Measurements from ENCODE around the gene MCUB.
"Not testable (repeated sequence)": the region's sequence is repeated elsewhere in the genome, so short reads cannot be mapped to it uniquely, and the experiment has no call there.

The MCUB gene

DNA sequence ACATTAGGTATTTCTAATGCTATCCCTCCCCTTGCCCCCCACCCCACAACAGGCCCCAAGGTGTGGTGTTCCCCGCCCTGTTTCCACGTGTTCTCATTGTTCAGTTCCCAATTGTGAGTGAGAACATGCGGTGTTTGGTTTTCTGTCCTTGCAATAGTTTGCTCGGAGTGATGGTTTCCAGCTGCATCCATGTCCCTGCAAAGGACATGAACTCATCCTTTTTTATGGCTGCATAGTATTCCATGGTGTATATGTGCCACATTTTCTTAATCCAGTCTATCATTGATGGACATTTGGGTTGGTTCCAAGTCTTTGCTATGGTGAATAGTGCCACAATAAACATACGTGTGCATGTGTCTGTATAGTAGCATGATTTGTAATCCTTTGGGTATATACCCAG, 20.0 kb downstream of the MCUB start:
- DNase-seq (ENCODE audit: low read depth in 3 of 3), result not testable (repeated sequence)

DNA sequence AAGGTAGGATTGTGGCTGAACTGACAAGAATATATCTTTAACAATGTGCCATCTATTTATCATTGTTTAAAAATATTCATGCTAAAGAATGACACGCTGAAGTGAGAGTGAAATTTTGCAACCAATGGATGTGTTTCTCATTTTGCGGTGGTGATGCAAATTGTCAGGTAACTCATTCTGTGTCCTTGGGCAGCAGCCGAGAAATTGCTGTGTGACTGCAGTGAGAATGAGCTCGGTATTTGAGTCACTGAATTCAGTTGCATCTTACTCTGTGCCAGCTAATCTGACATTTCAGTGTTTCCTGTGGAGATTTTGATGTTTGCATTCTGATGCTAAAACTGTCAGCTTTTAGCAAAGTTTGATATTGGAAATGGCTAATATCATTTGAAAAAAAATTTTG, 28.1 kb downstream of the MCUB start:
- peak; percentile 25 to 63 (median 53) for DNase-seq (ENCODE audit: low read depth in 3 of 3)

DNA sequence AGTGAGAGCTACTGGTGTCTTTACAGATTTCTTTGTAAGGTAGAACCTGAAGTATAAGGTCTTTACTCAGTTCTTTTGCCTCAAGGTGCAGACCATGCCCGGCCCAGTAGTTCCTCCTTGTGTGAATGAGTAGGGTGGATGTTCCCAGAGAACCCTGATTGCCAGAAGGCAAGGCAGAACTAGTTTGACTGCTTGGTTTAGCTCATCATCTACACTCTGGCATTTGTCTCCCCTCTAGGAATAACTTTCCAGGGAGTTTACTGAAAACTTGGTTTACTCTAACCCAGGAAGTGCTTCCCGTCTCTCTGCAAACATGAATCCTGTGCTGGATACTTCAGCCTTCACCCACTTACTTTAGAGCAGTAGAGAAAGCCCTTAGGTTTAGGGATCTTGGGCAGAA, 29.1 kb downstream of the MCUB start:
- no peak for DNase-seq (ENCODE audit: low read depth in 3 of 3)

DNA sequence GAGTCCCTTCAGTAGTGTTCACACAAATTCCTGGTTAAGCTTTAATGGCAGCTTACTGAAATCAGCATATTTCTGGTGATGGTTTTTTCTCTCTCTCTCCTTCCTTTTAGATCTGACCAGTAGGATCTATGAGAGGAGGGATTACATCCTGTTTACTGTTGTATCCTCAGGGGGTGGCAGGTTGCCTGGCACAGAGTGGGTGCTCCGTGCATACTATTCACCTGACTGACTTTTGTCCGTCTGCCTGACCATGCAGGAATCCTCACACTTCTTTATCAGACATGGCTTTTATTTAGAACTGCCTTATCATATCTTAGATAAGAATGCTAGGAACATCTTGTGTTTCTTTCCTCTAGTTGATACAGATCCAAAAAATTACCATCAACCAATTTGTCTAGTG, 29.6 kb downstream of the MCUB start:
- DNase-seq (ENCODE audit: low read depth in 3 of 3), result no peak

DNA sequence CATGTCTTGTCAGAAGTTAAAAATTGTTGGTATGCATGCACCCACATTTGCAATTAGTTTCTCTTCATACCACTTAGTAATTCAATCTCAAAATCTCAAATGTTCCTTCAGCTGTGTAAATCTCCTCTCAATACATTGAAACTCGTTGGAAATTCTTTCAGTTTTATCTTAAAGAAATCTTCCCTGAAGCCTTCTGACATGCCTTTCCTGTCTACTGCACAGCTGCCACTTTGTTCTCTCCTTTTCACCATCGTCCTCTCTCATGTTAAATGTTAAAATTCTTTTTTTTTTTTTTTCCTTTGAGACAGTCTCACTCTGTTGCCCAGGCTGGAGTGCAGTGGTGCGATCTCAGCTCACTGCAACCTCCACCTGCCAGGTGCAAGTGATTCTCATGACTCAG, 30.9 kb downstream of the MCUB start:
- DNase-seq (ENCODE audit: low read depth in 3 of 3), result no peak

DNA sequence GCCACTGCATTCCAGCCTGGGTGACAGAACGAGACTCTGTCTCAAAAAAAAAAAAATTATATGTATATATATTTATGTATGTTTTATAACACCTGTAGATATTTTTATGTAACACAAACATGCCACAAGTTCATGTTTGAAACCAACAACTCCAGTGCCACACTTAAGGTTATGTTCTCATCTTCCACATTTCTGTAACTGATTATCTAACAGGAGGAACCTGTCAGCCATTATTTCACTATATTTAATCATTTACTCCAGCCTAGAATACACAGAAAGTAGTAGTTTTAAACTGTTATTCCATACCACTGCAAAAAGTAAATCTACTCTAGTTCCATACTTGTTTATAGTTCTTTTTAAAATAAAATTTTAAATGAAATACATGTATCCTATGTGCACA, 32.3 kb downstream of the MCUB start:
- no peak for DNase-seq (ENCODE audit: low read depth in 3 of 3)

DNA sequence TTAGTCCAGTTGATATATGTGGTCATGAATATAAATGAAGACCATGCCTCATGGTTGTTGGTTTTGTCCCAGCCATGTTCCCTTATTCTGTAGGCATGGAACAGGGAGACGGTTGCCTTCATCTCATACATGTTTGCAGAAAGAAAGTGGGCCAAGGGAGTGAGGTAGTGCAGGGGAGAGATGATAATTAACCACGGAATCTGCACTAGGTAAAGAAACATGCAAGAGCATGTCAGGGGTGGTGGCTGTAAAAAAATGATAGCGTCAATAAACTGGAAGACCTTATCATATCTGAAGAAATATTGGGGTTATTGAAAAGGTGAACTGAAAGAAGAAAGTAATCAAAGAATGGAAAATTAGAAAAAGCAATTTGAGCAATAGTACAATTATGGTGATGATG, 35.1 kb downstream of the MCUB start:
- DNase-seq (ENCODE audit: low read depth in 3 of 3), result not testable (repeated sequence)

DNA sequence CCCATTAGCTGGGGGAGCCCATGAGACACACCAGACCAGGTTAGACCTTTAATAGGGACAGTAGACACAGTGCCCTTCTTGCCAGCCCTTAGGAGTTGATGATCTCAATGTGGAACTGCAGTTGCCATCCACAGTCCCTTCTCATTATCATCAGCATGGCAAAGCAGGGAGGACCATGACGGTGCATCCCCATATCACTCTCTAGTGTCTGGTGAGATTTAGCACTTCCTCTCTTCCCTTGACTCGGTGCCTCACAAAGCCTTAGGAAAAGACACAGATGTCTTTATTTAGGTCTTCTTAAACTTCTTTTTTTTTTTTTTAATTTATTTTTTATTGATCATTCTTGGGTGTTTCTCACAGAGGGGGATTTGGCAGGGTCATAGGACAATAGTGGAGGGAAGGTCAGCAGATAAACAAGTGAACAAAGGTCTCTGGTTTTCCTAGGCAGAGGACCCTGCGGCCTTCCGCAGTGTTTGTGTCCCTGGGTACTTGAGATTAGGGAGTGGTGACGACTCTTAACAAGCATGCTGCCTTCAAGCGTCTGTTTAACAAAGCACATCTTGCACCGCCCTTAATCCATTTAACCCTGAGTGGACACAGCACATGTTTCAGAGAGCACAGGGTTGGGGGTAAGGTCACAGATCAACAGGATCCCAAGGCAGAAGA, 36.5 kb downstream of the MCUB start:
- not testable (repeated sequence) for DNase-seq (ENCODE audit: low read depth in 3 of 3)

DNA sequence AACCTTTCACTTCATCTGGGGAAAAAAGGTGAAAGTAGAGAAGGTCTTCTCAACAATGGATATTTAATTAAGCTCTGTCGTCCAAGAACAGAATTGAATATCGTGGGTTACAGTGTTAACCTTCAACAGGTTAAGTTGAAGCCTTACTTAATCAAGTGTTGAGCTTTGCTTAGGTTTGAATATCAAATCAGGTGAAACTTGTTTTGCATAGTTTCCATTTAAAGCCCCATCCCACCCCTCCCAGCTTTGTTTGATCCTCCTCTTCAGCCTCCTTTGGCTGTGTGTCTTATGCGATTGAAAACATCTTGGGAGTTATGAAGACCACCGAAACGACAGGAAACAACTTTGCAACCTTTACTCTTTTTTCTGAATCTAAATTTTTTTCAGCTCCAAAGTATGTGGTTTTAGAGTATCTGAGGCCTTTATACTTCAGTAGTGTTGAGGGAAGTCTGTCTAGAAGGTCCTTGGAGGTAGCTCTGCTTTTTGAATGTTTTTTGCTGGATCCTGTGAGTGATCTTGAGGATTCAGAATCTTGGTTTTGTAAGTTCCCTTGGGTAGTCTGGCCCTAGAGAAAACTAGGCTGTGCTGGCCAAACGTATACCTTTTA, 39.1 kb downstream of the MCUB start:
- no peak for DNase-seq (ENCODE audit: low read depth in 3 of 3)

DNA sequence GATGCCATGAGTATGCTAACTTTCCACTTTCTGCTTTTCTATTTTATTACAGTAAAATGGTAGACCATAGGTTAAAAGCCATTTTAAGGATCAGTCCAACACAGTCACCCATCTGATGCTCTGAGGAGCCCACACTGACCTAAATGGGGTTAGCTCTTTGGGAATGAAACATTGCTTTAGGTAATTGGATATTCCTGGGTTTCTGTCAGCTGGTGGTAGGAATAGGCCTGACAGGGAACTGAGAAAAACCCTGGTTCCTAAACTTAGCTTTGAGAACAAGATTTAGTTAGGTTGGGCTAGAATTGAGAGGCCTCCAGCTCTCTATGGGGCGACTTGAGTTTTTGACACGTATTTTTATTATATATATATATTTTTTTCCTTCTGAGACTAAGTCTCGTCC, 40.4 kb downstream of the MCUB start:
- no peak for DNase-seq (ENCODE audit: low read depth in 3 of 3)

DNA sequence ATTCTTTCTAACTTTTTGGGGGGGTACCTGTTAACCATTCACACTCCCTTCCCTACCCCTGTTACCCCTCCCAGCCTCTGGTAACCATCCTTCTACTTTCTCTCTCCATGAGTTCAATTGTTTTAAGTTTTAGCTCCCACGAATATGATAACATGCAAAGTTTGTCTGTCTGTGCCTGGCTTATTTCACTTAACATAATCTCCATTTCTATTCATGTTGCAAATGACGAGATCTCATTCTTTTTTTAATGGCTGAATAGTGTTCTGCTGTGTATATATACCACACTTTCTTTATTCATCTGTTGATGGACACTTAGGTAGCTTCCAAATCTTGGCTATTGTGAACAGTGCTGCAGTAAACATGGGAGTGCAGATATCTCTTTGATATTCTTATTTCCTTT, 41.3 kb downstream of the MCUB start:
- no peak for DNase-seq (ENCODE audit: low read depth in 3 of 3)

DNA sequence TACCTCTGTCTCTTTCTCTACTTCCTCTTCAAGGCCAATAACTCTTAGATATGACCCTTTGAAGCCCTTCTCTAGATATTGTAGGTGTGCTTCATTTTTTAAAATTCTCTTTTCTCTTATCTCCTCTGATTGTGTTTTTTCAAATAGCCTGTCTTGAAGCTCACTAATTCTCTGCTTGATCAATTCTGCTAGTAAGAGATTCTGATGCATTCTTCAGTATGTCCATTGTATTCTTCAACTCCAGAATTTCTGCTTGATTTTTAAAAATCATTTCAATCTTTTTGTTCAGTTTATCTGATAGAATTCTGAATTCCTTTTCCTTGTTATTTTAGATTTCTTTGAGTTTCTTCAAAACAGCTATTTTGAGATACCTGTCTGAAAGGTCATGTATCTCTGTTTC, 47.9 kb downstream of the MCUB start:
- DNase-seq (ENCODE audit: low read depth in 3 of 3), result no peak

DNA sequence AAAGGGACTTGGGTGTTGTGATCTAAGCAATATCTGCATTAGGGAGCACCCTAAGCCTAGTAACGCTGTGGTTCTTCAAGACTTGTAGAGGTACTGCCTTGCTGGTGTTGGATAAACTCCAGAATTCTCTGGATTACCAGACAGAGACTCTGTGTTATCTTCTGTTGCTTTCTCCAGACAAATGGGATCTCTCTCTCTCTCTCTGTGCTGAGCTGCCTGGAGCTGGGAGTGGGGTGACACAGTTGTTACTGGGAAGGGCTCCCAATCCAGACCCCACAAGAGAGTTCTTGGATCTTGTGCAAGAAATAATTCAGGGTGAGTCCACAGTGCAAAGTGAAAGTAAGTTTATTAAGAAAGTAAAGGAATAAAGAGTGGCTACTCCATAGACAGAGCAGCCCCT, 48.8 kb downstream of the MCUB start:
- DNase-seq (ENCODE audit: low read depth in 3 of 3), result no peak

DNA sequence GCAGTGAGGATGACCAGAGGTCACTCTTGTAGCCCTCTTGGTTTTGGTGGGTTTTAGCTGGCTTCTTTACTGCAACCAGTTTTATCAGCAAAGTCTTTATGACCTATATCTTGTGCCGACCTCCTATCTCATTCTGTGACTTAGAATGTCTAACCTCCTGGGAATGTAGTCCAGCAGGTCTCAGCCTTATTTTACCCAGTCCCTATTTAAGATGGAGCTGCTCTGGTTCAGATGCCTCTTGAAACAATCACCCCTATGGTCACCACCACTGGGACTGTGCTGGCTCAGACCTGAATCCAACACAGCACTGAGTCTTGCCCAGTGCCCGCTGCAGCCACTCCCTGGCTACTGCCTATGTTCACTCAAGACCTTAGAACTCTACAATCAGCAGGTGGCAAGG, 49.4 kb downstream of the MCUB start:
- DNase-seq (ENCODE audit: low read depth in 3 of 3), result no peak

DNA sequence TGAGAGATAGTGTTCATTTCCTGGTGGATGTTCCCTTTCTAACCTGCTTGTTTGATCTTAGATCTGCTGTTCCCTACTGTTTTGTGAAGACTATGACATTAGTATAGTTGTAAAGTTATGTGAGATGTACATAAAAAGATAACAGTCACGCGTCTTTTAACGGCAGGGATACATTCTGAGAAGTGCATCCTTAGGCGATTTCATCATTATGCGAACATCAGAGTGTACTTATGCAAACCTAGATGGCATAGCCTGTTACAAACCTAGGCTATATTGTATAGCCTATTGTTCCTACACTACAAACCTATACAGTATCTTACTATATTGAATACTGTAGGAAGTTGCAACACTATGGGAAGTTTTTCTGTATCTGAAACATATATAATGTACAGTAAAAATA, 50.4 kb downstream of the MCUB start:
- no peak for DNase-seq (ENCODE audit: low read depth in 3 of 3)

DNA sequence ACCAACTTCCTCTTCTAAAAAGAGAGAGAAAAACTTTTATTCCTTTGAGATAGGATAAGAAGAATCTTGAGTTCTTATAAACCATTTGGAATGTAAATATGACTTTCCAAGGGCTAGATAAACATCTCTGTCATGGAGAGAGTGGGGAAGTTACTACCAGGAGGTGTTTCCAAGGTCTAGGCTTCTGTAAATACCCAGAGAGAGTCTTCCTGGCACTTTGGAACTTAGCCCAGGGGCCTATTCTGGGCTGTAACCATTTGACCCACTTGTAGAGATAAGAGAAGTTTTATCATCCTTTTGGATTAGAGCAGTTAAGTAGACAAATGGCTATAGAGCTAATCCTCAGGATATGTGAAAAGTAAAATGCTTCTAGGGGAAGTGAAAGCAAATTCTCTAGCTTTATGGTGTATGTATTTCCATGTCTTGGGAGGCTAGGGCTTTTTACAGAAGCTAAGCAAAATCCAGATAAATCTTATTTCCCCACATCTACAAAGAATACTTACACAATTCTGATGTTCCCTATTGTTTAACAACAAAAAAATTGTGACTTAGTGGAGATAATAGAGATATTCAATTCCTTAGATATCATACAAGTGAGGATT, 51.1 kb downstream of the MCUB start:
- DNase-seq (ENCODE audit: low read depth in 3 of 3), result no peak

DNA sequence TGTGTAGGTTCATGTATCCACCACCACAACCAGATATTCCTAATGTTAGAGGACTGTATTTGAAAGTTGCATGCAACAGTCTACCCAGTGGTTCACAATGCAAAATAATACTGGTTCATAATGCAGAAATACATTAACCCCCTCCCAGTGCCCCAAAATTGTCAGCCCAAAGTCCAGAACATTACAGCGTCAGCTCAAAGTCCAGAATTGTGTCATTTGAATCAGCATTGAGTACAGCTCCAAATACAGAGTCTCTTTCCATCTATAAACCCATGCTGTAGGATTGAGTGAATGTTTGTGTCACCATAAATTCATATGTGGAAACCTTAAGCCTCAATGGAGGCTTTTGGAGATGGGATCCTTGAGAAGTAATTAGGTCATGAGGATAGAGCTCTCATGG, 54.0 kb downstream of the MCUB start:
- no peak for DNase-seq (ENCODE audit: low read depth in 3 of 3)

DNA sequence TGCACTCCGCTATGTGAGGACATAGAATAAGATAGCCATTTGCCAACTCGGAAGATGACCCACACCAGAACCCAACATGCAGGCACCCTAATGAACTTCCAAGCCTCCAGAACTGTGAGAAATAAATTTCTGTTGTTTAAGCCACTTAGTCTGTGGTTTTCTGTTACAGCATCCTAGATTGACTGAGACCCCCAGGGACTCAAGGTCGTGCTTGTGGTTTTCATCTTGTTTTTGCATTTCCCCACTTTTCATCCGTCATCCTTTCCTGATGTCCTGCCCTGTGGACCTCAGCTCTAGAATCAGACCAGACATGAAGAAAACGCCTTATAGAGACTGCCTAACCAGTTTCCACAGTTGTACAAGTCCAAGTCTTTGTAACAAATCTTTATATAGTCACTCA, 54.4 kb downstream of the MCUB start:
- DNase-seq (ENCODE audit: low read depth in 3 of 3), result no peak

DNA sequence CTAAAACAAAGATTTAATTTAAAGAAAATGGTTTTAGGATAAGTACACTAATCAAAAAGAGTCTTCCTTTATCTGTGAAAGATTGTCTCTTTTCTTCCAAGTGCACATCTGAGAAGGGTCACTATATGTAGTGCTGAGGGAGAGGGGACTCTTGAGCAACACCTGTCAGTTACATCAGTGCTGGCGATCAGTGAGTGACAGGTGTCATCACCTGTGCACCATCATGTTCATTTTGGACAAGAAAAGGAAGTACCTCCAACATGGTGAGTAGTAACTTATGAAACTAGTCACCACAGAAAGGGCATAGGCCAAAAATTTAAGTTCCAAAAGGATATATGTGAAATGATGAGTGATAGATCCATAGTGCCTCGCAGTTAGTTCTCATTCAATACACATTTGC, 55.7 kb downstream of the MCUB start:
- no peak for DNase-seq (ENCODE audit: low read depth in 3 of 3)

DNA sequence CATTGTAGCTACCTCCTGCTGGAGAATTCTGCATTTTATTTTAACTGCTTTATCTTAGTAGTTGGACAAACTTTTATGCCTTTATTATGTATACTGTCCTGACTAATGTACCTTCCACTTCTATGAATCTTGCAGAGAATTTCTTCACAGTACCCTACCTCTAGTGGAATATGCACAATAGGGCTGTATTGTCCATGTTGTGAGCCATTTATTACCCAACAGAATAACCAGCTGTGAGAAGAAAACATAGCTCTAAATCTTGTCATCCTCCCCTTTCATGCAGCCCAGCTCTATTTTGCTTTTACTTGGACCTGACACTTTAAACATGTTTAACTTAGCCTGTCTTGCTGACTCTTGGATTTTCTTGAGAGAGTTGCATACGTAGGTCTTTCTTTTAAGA, 56.2 kb downstream of the MCUB start:
- no peak for DNase-seq (ENCODE audit: low read depth in 3 of 3)

DNA sequence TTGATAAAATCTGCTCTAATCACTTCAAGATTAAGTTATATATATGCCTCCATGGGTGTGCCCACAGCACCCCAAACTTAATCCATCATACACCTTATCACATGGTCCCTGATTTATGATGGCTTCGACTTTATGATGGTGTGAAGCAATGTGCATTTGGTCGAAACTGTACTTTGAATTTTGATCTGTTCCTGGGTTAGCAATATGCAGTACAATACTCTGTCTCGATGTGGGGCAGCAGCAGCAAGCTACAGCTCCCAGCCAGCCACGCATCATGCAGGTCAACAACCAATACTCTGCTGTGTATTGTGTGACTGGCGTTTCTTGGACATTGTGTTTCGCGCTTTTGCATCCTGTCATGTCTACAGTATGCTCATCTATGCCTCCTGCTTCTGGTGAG, 62.6 kb downstream of the MCUB start:
- no peak for DNase-seq (ENCODE audit: low read depth in 3 of 3)

DNA sequence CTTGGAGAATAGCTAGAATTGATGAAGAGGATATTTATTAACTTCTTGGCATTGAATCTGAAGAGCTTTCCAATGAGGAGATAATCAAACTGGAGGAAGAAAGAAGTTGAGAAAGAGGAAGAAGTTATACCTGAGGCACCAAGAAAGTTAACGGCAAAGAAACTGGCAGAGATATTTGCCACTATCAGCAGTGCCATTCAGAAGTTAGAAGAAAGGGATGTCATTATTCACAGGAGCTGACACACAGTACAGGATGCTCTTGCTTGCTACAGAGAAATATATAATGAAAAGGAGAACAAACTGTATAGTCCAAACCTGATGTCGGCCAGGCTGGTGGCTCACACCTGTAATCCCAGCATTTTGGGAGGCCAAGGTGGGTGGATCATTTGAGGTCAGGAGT, 64.5 kb downstream of the MCUB start:
- DNase-seq (ENCODE audit: low read depth in 3 of 3), result no peak

DNA sequence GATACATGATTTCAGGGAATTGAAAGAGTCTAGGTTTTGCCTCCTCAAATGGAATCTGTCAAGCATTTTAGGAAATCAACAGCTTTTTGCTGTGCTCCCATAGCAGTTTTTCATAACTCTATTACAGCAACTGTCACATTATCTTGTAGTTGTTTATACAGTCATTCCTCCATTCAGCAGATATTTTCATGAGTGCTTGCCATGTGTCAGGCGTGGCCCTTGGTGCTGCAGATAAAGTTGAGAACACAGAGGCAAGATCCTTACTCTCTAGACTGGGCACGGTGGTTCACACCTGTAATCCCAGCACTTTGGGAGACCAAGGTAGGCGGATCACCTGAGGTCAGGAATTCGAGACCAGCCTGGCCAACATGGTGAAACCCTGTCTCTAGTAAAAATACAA, 67.3 kb downstream of the MCUB start:
- DNase-seq (ENCODE audit: low read depth in 3 of 3), result no peak

DNA sequence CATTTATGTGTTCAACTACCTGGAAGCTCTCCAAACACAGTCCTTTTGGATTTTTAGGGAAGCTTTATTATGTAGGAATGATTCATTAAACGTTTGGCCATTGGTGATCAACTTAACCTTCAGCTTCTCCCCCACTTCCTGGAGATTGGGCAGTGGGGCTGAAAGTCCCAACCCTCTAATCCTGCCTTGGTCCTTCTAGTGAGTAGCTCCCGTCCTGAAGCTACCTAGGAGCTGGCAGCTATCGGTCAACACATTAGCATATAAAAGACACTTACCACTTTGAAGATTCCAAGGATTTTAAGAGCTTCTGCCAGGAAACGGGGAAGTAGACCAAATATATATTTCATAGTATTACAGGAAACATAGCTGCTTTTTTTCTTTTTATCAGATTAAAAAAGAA, 69.7 kb downstream of the MCUB start:
- no peak for DNase-seq (ENCODE audit: low read depth in 3 of 3)
